NCI-H82 treated with DMSO at 0.1 percent for 48 hours (cell line): Measurements from ENCODE around the gene MPP7.
"Not testable (repeated sequence)": the region's sequence is repeated elsewhere in the genome, so short reads cannot be mapped to it uniquely, and the experiment has no call there.

Source experiments
- DNase-seq: peaks from one replicate; lab custom pipeline; 2025; ENCODE audit not compliant: unreplicated experiment; lab: John Stamatoyannopoulos, UW

The MPP7 gene

GRCh38 chr10:28302638-28303488, at the start of gene MPP7:
MPP7 (minus strand) TSS chr10:28303064; CDS start chr10:28238604, 64,460 bp downstream.
- DNase-seq, result peak; percentile 95

GRCh38 chr10:28349892-28350291, 47.0 kb upstream of the MPP7 start:
- DNase-seq, result no peak

DNA sequence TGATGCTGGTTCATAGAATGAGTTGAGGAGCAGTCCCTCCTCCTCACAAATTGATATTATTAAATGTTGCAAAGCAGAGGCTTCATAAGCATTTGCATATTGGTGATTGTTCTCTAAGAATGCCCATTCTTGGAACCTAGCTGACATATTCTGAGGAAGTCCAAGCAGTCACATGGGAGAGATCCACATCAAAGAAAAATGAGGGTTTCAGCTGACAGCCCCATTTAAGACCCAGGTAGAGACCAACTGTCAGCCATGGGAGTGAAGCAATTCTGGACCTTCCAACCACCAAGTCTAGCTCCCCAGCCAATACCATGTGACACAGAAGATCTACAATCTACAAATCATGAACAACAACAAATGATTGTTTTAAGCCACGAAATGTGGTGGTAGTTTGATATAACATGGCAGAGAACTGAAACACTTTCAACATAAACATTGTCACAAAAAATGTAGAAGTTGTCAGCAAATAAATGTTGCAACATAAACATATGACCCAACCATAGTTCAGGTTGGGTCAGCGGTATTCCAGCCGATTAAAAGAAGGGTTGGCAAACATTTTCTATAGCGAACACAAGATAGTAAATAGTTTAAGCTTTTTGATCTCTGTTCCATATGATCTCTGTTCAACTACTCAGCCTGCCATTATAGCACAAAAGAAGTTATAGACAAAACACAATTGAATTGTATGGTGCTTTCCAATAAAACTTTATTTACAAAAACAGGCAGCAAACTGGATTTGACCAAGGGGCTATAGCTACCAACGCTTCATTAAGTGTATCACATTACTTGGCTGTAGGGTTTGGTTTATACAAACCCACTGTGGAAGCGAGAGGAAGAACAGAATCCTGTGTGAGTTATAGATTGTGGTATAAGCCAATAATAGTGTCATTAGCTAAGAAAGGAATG, 41.4 kb upstream of the MPP7 start:
- DNase-seq, result no peak

DNA sequence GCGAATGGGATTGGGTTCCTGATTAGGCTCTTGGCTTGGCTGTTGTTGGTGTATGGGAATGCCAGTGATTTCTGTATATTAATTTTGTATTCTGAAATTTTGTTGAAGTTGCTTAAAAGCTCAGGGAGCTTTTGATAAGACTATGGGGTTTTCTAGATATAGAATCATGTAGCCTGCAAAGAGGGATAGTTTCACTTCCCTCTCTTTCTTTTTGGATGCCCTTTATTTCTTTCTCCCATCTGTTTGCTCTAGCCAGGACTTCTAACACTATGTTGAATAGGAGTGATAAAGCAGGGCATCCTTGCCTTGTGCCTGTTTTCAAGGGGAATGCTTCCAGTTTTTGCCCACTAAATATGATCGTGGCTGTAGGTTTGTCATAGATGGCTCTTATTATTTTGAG, 40.4 kb upstream of the MPP7 start:
- no peak for DNase-seq

GRCh38 chr10:28341679-28342078, 38.8 kb upstream of the MPP7 start:
- DNase-seq, result not testable (repeated sequence)

- no peak for DNase-seq
Measured at GRCh38 chr10:28332726-28333125, 29.9 kb upstream of the MPP7 start.

DNA sequence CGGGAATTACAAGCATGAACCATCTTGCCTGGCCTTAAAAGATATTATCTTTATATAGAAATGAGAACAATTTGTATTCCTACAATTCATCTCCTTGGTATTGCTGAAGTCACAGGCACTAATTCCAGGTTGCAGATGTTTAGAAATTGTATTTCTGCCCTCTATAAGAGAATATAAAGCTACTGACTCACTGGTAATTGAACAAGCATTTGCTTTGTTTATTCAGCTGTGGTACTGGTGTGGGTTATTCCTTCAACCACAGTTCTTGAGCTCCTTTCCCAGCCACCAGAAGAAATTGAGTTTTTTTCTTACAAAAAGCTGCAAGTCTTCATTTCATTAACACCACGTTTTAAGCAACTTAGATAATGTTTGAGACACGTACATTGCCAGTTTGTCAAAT, 29.0 kb upstream of the MPP7 start:
- DNase-seq, result no peak

GRCh38 chr10:28331066-28331465, 28.2 kb upstream of the MPP7 start:
- no peak for DNase-seq

GRCh38 chr10:28328346-28328745, 25.5 kb upstream of the MPP7 start:
- no peak for DNase-seq

DNA sequence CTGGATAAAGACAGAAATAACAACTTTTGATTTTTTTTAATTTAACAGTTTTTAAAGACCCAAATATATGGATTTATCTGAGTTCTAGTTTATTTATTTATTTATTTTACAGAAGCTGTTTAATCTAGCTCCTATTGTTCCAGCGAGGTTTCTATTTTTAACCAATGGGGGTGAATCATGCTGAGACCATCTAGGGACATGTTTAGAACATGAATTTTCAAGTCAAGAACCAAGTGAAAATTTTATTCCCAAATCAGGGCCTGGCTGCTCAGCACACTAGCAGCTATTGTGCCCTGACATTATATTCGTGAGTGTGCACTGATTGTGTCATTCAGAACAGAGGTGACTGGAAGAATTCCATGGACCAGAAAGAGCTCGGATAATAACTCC, 24.6 kb upstream of the MPP7 start:
- DNase-seq, result no peak

- DNase-seq, result peak; percentile 13
Measured at GRCh38 chr10:28326516-28327490, 23.9 kb upstream of the MPP7 start.

DNA sequence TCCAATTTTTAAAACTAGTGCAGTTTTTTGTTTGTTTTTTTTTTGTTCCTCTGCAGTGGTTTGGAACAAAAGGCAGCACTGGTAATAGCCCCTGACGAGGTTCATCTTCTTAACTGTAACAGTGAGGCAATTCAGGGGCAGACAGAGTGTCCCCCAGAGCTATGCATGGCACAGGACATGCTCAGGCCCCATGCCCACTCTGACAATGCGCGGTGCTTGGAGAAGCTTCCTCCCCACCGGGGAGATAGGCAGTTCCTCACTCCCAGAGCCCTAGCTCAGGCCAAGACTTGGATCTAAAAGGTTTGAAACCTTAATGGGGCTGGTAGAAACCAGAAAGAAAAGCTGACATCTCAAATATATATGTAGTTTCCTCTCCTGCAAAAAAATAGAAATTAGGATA, 17.9 kb upstream of the MPP7 start:
- no peak for DNase-seq

DNA sequence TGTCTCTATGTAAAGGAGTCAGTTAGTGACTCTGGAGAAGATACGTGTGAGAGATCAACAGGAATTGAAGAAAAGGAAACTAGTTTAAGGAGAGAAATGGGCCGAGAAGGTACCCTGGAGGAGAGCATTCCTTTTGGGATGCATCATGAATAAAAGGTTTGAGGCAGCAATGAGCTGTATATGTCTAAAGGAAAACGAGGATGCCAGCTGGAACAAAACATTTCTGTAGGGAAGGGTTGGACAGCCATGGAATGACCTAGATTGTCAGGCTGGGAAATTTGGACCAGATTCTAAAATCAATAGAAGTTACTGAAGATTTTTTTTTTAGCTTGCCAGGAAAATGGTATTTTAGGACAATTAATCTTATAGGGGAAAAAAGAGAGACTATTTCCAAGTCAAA, 17.2 kb upstream of the MPP7 start:
- no peak for DNase-seq

DNA sequence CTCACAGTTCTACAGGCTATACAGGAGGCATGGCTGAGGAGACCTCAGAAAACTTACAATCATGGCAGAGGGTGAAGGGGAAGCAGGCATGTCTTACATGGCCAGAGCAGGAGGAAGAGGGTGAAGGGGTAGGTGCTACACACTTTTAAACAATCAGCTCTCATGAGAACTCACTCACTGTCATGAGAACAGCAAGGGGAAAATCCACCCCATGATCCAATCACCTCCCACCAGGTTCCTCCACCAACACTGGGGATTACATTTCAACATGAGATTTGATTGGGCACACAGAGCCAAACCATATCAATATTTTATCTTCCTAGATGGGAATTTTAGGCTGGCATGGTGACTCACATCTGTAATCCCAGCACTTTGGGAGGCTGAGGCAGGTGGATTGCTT, 16.2 kb upstream of the MPP7 start:
- DNase-seq, result not testable (repeated sequence)

DNA sequence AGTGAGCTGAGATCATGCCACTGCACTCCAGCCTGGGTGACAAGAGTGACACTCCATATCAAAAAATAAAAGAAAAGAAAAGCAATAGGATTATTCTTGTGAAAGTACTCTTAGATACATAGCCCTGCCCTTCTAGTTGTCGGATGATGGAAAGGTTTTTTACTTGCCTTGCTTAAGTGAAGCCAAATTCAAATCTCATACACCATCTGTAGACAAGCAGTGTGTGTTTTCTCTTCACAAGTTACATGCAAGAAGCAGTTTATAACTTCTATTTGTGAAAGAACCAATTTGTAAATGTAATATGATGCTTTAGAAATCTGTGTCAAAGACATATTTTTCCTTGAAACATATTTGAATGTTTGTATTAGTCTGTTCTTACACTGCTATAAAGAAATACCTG, 15.8 kb upstream of the MPP7 start:
- no peak for DNase-seq

- DNase-seq, result no peak
Measured at GRCh38 chr10:28317760-28318159, 14.9 kb upstream of the MPP7 start.

- no peak for DNase-seq
Measured at GRCh38 chr10:28316696-28317095, 13.8 kb upstream of the MPP7 start.

- DNase-seq, result no peak
Measured at GRCh38 chr10:28315140-28315539, 12.3 kb upstream of the MPP7 start.

DNA sequence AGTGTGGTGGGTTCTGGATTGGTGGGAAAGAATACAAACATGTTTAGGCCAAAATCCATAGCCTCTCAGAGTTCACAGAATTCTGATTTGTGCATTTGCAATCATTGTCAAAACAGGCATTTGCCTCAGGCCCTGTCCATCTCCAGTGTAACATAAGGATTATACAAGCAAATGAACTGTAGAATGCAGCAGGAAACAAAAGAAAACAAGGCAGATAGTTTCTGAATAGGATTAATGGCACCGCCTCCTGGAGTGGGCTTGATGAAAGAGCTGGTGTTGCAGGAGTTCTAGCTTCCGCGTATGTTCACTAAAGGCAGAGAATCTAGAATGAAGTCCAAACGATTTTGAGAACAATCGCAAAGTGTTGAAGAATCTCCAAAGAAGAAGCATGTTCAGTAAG, 11.3 kb upstream of the MPP7 start:
- DNase-seq, result no peak

GRCh38 chr10:28312572-28312971, 9.7 kb upstream of the MPP7 start:
- no peak for DNase-seq

GRCh38 chr10:28311104-28311503, 8.2 kb upstream of the MPP7 start:
- no peak for DNase-seq
